ENCODE data around the gene RUBCNL. TPM values are rescaled to one million over a fixed set of nuclear protein-coding genes. Genes with fewer than 3 reads are reported as not detected.

The RUBCNL gene, protein sequence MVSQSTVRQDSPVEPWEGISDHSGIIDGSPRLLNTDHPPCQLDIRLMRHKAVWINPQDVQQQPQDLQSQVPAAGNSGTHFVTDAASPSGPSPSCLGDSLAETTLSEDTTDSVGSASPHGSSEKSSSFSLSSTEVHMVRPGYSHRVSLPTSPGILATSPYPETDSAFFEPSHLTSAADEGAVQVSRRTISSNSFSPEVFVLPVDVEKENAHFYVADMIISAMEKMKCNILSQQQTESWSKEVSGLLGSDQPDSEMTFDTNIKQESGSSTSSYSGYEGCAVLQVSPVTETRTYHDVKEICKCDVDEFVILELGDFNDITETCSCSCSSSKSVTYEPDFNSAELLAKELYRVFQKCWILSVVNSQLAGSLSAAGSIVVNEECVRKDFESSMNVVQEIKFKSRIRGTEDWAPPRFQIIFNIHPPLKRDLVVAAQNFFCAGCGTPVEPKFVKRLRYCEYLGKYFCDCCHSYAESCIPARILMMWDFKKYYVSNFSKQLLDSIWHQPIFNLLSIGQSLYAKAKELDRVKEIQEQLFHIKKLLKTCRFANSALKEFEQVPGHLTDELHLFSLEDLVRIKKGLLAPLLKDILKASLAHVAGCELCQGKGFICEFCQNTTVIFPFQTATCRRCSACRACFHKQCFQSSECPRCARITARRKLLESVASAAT
- 0.16 and 0.25 TPM in 2 replicates for total RNA-seq

DNA sequence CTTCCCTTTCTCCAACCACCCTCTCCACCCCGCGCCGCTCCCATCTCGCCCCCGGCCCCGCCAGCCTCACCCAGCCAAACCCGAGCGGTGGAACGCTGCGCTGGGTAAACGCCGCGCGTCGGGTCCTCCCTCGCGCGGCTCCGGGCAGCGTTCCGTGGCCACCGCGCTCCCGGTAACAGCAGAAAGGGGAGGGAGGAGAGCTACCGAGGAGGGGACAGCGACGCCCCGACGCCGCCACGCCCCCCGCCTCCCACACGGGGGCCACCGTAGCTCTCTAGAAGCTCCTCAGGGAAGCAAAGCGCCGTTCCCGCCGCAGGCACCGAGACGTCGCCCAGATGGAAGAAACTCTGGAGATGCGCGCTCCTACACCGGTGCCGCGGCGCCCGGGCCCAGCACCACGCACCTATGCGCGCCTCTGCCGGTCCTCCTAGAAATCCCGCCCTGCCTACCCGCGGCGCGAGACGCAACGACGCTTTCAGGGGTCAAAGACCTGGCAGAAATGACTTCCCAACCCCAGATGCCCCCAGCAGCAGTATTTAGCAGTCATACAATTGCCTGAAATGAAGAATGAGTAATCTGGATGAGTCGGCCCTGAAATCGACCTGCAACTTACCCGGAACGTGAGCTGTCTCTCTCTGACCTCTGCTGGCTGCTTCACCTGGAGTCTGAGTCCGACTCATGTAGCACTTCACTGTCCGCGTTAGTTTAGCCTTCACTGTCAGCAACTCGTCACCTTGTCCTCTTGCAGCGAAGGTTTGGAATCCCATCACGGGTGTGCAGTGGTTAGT is at the start of gene RUBCNL:
TSS of gene RUBCNL (minus strand) at position 189 of the 788 bp plus-strand sequence. CDS start 14,777 bp downstream, outside the sequence.

Other genes starting within 250 kb of the RUBCNL start
- 1.0 and 3.6 TPM in 2 replicates for gene LCP1, start 205.1 kb downstream of the RUBCNL start, total RNA-seq
- not detected in 2 replicates for gene LRRC63, start 175.3 kb downstream of the RUBCNL start, total RNA-seq
- gene LRCH1, start 165.9 kb upstream of the RUBCNL start, total RNA-seq = 9.3 and 10.0 TPM in 2 replicates

Measured in mesangial cell (primary cell).